ENCODE results near the gene TUBB2B. TPM values are rescaled to one million over a fixed set of nuclear protein-coding genes. Genes with fewer than 3 reads are reported as not detected.

TUBB2B gene
- total and polyA plus RNA-seq, 9 of the 15 experiments (the other 6 are each of a cell fraction or from before 2014, with no cell fraction given): 0.11 to 9.7 (median 4.6) TPM

DNA sequence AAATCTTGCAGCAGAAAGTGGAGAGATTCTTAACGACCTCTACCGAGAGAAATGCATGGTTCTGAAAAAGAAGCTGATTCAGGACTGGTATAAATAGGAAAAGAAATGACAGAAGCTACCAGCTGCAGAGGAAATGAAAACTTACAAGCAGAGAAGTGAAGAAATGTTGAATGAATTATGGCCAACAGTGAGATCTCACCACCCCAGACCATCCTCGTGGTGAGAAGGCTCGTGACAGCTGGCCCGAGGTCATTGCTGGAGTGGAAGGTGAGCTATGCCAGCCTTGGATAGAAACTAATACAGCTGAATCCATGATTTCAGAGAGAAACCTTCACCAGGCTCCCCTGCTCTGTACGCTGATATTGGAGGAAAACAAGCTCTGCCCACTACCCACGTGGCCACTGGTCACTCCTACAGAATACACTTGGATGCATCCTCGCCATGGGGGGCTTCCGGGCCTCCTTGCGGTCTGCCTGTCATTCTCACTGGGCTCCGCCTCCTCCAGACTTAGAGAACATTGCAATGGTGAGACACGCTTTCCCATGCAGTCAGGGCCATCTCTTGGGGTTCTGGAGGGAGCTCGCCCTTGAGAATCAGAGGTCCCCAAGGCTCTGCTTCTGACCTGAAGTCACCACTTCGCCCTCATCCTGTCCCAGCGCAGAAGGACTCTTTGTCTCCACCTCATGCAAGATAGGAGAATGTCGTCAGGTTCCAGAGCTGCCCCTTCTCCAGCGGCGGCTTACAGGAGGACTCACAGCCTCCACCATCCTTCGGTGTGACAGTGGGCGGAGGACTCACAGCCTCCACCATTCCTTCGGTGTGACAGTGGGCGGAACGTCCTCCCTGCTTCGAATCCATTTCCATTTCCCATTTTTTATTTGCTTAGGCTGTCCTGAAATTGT is 10.6 kb upstream of the TUBB2B start (continued):
- TF ChIP-seq, protein P1, sequence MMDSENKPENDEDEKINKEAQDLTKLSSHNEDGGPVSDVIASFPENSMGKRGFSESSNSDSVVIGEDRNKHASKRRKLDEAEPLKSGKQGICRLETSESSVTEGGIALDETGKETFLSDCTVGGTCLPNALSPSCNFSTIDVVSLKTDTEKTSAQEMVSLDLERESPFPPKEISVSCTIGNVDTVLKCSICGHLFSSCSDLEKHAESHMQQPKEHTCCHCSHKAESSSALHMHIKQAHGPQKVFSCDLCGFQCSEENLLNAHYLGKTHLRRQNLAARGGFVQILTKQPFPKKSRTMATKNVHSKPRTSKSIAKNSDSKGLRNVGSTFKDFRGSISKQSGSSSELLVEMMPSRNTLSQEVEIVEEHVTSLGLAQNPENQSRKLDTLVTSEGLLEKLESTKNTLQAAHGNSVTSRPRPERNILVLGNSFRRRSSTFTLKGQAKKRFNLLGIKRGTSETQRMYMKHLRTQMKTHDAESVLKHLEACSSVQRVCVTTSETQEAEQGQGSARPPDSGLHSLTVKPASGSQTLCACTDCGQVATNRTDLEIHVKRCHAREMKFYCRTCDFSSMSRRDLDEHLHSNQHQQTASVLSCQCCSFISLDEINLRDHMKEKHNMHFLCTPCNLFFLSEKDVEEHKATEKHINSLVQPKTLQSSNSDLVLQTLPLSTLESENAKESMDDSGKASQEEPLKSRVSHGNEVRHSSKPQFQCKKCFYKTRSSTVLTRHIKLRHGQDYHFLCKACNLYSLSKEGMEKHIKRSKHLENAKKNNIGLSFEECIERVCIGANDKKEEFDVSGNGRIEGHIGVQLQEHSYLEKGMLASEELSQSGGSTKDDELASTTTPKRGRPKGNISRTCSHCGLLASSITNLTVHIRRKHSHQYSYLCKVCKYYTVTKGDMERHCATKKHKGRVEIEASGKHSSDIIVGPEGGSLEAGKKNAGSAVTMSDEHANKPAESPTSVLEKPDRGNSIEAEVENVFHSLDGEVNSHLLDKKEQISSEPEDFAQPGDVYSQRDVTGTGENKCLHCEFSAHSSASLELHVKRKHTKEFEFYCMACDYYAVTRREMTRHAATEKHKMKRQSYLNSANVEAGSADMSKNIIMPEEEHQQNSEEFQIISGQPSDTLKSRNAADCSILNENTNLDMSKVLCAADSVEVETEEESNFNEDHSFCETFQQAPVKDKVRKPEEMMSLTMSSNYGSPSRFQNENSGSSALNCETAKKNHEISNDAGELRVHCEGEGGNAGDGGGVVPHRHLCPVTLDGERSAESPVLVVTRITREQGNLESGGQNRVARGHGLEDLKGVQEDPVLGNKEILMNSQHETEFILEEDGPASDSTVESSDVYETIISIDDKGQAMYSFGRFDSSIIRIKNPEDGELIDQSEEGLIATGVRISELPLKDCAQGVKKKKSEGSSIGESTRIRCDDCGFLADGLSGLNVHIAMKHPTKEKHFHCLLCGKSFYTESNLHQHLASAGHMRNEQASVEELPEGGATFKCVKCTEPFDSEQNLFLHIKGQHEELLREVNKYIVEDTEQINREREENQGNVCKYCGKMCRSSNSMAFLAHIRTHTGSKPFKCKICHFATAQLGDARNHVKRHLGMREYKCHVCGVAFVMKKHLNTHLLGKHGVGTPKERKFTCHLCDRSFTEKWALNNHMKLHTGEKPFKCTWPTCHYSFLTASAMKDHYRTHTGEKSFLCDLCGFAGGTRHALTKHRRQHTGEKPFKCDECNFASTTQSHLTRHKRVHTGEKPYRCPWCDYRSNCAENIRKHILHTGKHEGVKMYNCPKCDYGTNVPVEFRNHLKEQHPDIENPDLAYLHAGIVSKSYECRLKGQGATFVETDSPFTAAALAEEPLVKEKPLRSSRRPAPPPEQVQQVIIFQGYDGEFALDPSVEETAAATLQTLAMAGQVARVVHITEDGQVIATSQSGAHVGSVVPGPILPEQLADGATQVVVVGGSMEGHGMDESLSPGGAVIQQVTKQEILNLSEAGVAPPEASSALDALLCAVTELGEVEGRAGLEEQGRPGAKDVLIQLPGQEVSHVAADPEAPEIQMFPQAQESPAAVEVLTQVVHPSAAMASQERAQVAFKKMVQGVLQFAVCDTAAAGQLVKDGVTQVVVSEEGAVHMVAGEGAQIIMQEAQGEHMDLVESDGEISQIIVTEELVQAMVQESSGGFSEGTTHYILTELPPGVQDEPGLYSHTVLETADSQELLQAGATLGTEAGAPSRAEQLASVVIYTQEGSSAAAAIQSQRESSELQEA (IDR thresholded peaks at IDR 0.05; ENCODE audit: low read depth): no peak
- TF ChIP-seq KAT8 (IDR thresholded peaks at IDR 0.05; ENCODE audit: low read depth): no peak
- TF ChIP-seq, protein P2, sequence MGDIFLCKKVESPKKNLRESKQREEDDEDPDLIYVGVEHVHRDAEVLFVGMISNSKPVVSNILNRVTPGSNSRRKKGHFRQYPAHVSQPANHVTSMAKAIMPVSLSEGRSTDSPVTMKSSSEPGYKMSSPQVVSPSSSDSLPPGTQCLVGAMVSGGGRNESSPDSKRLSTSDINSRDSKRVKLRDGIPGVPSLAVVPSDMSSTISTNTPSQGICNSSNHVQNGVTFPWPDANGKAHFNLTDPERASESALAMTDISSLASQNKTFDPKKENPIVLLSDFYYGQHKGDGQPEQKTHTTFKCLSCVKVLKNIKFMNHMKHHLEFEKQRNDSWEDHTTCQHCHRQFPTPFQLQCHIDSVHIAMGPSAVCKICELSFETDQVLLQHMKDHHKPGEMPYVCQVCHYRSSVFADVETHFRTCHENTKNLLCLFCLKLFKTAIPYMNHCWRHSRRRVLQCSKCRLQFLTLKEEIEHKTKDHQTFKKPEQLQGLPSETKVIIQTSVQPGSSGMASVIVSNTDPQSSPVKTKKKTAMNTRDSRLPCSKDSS (IDR thresholded peaks at IDR 0.05; ENCODE audit: low read depth, partially characterized antibody): no peak
- TF ChIP-seq, protein P3, sequence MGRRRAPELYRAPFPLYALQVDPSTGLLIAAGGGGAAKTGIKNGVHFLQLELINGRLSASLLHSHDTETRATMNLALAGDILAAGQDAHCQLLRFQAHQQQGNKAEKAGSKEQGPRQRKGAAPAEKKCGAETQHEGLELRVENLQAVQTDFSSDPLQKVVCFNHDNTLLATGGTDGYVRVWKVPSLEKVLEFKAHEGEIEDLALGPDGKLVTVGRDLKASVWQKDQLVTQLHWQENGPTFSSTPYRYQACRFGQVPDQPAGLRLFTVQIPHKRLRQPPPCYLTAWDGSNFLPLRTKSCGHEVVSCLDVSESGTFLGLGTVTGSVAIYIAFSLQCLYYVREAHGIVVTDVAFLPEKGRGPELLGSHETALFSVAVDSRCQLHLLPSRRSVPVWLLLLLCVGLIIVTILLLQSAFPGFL (CRISPR knock-in tag; IDR thresholded peaks at IDR 0.05): 0 out of 2 replicates have a peak, but pooled peaks have one; percentile 38
- TF ChIP-seq ZNF384 (IDR thresholded peaks at IDR 0.05; ENCODE audit: low read depth, low read length): 0 out of 2 replicates have a peak, but pooled peaks have one; percentile 14
- TF ChIP-seq ZNF174 (CRISPR knock-in tag; IDR thresholded peaks at IDR 0.05): no peak
